NCI-H1436 (cell line): ENCODE measurements around the gene CIB2.

Experiments used
- DNase-seq: peaks from one replicate; lab custom pipeline; 2025; lab: John Stamatoyannopoulos, UW

CIB2 gene

DNA sequence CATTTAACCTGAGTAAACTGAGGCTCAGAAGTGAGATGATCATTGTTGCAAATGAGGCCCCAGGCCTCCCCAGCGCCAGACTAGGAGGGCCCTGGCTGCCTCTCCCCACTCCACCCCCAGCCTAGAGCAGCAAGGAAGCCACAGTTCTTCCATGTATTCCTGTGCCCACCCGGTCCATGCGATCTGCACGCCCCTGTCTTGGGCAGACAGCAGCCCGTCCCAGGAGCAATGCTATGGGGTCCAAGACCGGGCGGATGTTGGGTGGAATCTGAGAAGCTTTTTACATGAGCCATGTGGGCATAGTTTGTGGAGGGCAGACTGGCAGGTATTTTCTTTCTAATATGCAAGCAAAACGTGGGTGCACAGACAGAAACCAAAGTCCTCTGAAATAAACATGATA lies 23.8 kb downstream of the CIB2 start:
- no peak for DNase-seq

DNA sequence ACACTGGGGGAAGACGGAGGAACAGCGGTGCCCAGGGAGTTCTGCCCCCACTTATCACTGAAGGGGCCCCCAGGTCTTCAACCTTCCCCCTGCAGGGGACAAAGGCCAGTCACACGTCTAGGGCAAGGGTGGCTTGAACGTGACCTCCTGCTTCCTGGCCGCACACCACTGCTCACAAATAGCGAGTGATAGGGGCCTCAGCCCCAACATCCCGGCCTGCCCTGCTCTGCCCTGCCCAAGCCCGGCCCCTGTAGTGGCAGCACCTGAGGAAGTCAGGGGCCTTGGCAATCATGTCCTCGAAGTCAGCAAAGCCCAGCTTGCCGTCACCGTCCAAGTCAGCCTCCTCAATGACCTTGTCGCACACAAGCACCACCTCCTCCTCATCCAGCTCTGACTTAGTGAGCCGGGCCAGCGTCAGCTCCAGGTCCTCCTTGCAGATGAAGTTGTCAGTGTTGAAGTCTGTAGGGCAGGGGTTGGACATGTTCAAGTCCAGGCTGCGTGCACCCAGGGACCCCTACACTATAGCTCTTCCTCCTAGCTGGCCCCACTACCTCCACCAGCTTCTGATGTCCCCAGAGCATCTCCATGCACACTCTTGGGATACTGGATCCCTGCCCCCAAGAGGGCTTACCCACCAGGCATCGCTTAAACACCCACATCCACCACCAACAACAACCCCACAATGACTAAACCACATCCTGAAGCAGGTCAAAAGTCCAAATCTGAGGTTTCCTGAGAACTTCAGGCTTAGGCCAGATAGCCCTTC lies 25.6 kb downstream of the CIB2 start:
- DNase-seq, result no peak

DNA sequence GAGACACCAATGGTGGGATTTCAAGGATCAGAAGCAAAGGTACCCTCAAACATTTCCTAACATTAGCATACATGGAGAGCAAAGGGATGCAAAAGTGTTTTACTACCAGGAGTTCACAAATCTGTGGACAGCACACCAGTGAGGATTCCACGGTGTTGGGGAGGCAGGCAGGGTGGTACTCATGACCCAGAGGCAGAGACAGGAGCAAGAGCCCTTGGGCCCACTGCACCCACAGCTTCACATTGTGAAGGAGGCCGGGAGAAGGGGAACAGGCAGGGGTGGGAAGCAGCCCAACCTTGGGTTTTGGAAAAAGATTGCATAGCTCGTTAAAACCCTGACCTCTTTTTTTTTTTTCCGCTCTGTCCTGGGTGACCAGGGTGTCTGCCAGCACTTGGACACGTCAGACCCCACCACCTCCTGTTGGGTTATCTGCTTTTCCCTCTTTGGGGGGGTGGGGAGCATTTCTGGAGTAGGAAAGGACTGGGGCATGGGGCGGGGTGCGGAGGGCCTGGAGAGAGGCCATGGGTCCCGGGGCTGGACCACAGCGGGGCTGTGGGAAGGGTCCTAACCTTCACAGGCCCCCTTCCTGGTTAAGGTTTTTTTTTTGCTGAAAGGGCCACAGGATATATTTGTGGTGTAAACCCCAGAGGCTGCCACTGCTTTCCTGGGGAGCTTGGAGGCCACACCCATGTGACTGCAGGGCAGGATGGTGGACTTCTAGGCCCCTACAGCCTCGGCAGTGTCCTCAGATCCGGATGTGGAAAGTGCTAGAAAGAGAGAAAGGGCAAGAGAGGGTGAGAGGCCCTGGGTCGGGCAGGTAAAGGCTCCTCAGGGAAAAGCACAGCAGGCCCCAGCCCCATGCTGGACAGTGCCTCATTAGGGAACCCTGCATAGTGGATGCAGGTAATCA lies 26.4 kb downstream of the CIB2 start:
- DNase-seq, result no peak

DNA sequence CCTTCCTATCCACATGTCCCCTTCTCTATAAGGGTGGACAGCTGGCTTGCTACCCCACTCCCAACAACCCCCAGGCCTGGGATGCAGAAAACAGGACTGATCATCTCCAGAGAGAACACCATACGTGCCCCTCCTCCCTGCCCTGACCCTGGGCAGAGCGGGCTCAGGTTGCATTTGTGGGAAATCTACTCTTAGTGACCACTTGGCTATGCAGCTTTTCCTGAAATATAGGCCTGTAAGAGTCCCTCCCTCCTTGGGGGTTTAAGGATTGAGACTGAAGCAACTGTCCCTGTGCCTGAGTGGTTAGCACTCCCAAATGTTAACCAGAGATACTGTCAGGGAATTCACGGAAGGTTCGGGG lies 27.1 kb downstream of the CIB2 start:
- no peak for DNase-seq

DNA sequence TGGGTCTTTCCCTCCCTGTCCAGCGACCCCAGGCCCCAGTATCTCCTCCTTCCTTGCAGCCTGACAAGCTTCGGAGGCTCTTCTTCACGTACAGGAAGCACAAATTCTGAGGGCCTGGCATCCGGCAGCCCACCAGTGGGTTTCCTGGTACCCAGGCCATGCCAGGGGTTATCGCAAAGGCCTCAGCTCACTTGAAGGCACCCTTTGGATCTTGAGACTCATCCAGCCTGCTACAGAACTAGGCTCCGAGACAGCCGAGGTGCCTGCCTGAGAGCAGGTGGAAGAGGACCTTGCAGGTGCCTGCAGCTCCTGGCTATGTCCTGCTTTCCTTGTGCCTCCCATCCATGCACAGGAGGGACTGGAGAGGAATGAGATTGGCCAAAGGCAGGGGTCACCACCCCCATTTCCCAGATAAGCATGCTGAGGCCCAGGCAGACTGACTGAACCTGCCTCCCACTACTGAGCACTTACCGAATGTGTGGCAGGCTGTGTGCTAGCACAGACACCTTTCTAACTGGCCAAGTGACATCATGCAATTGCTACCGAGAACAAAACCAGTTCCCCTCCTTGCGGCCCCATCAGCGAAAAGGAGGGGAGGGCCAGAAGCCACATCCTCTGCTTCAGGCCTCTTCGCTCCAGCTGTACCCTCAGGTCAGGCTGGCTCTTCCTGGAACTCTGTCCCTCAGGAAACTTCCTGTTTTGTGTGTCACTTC lies 27.7 kb downstream of the CIB2 start:
- no peak for DNase-seq

DNA sequence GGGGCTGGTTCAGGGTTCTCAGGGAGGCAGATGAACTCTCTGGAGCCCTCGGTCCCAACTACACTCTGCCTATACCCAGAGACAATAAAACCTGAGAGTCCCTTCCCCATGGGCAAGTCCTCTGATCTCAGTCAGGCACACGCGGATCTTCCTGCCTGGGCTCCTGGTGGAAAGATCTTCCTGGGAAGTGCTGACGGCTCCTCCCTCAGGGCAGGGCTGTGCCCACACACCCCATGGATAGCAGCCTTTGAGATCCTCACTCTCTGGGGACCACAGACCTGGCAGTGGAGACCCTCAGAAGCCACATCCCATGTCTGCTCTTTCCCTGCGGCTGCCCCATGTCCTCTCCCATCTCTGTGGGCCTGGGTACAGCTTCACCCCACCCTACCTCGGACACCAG lies 28.5 kb downstream of the CIB2 start:
- DNase-seq, result no peak

DNA sequence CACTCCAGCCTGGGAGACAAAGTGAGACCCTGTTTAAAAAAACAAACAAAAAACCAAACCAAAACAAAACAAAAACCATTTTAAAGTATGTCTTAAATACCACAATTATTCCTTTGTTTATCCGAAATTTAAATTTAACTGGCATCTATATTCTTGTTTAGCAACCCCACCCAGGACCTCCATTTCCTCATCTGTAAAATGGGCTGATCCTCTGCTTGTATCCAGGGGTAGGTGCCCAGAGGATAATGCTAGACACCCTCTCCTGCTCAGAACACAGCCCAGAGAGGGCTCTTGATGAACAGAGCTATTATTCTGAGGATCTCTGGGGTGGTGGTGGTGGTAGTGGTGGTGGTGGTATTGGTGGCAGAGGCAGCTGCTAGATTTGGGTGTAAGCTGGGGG lies 29.0 kb downstream of the CIB2 start:
- no peak for DNase-seq

DNA sequence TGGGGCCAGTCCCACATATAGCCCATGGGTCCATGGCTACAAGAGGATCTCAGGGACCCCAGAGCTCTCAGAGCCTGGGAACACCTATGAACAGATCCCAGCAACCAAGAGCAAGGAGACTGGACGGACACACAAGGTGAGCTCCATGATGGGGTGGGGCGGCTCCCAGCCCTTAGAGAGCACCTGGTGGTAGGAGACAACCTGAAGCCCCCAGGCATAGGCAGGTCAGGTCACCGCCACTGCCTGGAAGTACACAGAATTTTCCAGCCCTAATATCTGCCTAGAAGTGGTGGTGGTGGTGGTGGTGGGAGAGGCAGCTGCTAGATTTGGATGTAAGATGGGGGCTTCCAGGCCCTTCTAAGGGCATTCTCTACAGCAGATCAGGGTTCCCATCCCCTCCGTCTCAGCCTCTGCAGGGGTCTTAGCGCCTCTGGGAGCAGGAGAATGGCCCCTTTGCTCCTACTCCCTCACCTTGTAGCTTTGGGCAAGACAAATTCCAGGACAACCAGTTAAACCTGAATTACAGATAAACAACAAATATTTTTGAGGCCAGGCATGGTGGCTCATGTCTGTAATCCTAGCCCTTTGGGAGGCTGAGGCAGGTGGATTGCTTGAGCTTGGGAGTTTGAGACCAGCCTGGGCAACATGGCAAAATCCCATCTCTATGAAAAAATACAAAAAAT lies 29.7 kb downstream of the CIB2 start:
- no peak for DNase-seq

DNA sequence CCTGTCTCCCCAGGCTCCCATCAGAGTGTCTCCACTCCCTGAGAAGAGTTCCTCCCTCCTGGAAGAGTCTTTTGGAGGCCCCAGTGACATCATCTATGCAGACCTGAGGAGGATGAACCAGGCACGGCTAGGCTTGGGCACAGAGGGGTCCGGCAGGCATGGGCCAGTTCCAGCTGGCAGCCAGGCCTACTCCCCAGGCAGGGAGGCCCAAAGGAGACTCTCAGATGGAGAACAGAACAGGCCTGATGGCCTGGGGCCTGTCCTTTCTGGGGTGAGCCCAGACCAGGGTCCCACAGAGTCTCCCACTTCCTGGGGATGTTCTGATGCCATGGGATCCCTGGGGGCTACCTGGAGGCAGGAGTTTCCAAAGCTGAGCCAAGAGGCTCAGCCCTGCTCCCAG lies 30.4 kb downstream of the CIB2 start:
- no peak for DNase-seq

DNA sequence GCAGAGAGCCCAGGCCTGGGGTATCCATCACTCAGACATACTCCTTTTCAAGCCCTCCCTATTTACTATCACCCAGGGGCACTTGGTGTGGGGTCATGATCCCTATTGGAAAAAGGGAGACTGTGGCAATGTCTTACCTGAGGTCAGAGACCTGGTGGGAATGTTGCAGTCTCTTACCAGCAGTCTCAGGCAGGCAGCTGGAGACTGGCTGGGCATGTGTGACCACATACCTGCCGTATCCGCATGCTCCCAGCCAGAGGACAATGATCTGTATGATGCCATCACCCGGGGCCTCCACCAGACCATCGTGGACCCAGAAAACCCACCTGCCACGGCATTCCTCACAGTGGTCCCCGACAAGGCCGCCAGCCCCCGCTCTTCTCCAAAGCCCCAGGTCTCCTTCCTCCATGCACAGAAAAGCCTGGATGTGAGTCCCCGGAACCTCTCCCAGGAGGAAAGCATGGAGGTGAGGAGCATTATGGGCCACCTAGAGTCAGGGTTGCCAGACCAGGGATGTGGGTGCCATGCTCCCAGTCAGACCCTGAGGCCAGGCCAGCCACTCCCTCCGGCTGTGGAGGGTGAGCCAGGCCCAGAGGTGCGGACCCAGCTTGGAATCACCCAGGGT lies 33.0 kb downstream of the CIB2 start:
- no peak for DNase-seq

DNA sequence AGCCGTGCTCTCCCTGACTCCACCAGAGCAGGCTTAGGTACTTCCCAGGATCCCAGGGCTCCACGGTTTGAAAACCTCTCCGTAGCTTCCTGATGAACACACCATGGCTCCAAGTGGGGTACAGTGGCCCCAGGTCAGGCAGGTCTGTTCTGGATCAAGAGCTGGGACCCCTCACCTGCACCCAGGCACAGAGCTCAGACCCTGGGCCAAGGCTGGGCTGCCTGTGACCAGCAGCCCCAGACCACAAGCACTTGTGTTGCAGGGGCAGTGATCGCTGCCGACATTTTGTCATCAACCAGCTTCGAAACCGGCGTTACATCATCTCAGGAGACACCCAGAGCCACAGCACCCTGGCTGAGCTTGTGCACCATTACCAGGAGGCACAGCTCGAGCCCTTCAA lies 33.6 kb downstream of the CIB2 start:
- DNase-seq, result no peak

DNA sequence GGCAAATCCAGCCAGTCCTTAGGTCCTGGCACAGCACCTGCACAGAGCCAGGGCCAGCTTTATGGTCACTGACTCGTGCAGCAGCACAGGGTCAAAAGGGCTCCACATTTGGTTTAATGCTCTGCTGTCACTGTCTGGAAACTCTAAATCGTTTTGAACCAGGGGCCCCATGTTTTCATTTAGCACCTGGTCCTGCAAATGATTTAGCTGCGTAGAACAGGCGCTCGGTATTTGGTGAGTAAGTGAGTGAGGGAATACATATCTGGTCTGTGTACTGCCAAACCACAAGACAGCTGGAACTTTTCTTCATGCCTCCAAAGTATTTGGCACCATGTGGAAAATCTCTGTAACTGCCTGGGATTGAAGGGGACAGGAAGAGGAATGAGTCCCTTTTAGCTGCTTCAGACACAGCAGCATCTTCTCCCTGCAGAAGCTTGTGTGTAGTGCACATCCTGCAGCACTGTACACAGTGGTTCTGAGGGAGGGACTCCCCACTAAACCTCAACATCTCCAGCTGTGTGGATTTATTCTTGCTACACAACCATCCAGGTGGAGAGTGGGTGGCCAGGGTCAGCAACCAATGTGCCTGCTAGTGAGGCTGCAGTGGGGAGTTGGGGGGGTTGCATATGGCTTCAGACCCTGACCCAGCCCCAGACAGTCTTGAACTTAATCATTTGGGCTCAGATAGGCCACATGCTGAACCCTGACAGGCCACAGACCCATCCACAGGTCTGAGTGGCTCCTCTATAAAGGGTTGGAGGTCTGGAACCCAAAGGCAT lies 37.8 kb downstream of the CIB2 start:
- DNase-seq, result no peak

DNA sequence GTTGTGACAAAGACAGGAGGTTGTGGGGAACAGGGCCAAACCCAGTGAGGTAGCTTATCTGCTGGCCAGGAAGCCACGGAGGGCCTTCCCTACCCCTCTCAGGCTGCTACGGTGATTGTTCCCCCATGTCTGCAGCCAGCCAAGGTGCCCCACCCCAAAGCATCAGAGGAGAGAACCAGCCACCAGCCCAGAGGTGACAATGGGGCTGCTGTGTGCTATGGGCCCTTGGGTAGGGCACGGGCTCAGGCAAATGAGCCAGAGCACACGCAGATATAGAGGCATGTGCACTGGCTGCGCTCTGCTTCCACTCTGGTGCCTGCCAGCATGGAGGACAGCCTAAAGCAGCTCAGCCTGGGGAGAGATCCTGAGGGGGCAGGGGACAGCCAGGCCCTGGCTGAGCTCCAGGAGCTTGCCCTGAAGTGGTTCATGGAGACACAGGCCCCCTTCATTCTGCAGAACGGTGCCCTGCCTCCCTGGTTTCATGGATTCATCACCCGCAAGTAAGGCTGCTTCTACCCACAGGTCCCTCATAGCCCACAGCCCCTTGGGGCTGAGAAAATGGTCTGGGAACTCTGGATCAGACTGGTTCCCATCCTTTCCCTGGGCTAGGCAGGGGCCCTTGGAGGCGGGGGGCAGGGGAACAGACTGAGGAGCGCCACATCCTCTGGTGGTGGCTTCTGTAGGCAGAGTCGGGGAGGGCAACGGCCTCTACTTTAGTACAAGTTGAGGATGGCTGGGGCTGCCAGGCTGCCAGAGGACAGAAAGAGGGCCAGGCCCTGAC lies 38.8 kb downstream of the CIB2 start, which contains the start of gene SH2D7:
Gene SH2D7, plus strand, starts transcription at position 301 of the 781 bp plus-strand sequence. Its CDS starts 24 bp downstream, at position 325.
- no peak for DNase-seq

DNA sequence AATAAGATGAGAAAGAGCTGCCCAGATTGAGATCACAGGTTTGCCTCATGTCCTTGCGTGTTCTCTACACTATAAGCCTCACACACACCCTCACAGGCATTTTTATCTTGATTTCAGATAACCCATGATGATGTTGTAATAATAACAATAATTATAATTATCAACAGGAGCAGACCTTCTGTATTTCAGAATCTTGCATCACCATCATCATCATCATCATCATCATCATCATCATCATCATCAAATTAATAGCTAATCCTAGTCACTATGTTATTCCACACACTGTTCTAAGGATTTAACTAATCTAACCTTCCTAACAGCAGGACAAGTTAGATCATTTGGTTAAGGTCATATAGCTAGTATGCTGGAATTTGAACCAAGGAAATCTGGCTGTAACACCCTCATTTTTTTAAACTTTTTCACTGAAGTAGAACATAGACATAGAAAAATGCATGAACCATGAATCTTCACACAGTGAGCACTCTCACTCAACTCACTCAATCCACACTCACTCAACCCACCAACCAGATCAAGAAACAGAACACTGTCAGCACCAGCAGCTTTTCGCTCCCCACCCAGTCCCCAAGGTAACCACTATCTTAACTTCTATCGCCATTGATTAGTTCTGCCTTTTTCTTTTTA lies 40.7 kb downstream of the CIB2 start:
- no peak for DNase-seq

DNA sequence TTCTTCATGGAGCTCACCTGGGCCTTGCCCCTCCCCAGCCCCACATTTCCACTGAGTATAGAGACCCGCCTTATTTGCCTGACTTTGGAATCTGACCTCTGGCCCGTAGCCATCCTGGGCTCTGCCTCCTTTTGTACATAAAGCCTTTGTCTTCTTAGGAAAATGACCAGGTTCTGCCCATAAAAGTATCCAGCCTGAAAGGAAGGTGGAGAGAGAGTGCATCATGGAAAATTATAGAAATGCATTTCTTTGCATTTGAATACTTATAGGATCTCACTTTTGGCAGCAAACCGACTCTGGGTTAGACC lies 42.5 kb downstream of the CIB2 start:
- DNase-seq, result no peak

DNA sequence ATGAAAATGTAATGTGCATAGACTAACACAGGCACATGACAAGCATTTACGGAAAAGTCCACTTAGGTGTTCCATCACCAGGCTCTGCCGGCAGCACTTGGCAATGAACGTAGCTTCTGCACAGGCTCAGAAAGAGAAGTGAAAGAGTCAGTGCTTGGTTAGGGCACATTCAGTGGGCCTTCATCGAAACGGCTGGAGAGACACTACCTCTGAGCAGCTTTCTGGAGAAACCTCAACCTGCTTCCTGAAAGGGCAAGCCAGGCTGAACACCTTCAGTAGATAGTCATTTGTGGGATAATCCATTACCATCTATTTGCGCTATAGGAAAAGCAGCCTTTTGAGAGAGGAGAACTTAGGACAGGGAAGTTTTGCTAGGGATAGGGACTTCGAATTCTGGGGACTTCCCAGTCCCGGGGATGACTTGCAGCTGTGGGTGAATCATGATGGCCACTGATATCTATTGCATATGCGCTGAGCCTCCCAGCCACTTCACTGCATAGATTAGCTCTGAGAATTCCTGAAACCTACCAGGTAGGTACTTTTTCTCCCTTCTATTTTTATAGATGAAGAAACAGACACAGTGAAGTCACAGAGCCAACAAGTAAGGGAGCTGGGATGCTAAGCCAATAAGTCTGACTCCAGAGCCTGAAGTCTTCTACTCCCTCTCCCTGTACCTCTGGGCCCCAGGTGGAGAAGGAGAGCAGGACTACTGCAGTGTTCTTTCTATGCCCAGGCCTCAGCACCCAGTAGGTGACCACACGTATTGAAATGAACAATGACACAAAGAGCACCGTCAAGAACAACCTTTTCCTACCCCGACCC lies 43.1 kb downstream of the CIB2 start:
- DNase-seq, result no peak

DNA sequence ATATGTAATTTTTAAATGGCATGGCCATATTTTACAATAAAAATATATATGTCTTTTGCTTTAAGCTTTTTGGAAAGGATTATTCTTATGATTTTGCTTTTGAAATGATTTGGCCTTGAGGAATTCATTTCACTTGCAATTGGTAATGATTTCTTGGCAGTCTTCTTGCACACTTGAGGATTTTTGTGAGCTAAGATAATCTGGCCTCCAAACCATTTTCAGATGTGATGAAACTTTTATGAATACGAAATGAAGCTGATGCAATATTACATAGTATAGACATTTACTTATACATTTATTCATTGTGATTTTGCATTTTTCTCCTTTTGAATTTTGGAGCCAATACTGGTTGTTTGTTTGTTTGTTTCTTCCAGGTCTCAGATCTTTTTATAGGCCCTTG lies 45.3 kb downstream of the CIB2 start:
- no peak for DNase-seq

DNA sequence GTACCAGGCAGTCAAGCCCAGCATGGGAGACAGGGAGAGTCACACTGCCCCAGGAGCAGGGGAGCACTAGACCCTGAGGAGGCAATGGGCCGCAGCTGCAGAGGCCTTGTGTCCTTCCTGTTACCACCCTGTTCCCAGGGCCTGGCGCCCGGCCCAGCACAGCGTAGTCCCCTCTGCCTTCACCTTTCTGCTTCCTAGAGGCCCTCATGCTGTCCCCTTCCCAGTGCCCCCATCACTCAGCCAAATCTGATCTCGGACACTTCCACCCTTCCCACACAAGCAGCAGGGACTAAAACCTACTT lies 46.8 kb downstream of the CIB2 start:
- DNase-seq, result no peak
